HG03354 (cell line): Measurements from ENCODE around the gene HS6ST3.

ENCODE experiments used
- ATAC-seq: cut with Tn5 transposase; IDR thresholded peaks from one replicate; pipeline ENCODE4 v1.9.1; 2021; ENCODE audit warnings: mild to moderate bottlenecking; ENCODE audit not compliant: unreplicated experiment, poor library complexity, severe bottlenecking

Gene HS6ST3

DNA sequence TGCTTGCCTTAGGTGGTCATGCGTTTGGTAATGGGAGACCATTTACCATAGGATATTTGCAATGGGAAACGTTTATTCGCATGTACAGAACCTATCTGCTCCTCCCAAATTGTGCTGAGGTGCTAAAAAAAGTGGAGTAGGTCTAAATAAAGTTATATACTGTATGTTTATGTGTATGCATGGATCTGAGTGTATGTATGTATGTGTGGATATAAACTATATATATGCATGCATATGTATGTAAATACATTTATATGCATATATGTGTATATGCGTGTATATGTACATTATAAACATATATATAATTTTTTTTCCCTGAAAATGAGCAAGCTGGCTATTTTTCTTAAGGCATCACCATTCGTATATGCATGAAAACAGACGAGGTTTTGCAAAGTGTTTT lies 95.9 kb downstream of the HS6ST3 start:
- ATAC-seq, result no peak

DNA sequence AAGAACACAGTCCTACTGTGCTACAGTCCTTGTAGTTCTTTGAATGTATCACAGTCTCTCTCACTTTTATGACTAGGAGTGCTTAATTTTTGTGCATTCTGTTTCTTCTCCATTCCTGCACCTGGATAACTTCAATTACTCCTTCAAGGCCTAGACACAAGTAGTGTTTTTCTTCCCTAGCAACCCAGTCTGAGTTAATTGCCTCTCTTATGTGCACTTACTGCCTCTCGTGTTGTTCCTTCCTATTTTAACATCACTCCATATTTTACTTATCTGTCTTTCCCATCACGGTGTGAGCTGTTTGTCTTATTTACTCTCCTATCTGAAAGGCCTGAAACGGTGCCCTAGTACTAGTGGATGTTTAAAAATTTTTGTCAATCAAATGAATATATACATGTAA lies 101.5 kb downstream of the HS6ST3 start:
- ATAC-seq, result no peak

DNA sequence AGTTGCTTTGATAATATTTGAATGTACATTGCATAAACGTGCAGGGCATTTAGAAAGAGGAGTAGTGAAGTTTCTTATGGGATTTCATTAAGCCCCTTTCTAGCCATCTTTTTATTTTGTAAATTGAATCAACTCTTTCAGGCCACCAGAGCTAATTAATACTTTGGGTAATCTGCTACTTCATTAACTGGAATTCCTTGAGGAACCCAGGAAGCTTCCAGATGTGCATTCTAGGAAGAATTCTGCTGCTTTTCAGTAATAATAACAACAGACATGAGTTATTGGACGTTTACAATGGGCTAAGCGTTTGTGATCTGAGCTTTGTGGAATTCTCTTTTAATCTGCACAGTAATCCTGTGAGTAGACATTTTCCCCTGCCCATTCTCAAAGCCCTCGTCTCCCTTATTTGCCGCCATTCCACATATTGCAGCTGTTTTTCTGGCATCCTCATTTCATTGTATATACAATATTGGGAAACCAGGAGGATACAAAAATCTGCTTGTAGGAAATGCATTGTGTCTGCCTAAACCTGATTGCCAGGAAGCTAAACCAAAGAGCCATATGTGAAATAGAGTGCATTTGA lies 103.9 kb downstream of the HS6ST3 start:
- ATAC-seq, result no peak

DNA sequence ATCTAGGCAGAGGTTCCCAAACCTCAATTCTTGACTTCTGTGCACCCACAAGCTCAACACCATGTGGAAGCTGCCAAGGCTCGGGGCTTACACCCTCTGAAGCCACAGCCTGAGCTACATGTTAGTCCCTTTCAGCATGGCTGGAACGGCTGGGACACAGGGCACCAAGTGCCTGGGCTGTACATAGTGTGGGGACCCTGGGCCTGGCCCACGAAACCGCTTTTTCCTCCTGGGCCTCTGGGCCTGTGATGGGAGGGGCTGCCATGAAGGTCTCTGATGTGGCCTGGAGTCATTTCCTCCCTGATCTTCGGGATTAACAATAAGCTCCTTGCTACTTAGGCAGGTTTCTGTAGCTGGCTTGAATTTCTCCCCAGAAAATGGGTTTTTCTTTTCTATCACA lies 108.1 kb downstream of the HS6ST3 start:
- ATAC-seq, result no peak

DNA sequence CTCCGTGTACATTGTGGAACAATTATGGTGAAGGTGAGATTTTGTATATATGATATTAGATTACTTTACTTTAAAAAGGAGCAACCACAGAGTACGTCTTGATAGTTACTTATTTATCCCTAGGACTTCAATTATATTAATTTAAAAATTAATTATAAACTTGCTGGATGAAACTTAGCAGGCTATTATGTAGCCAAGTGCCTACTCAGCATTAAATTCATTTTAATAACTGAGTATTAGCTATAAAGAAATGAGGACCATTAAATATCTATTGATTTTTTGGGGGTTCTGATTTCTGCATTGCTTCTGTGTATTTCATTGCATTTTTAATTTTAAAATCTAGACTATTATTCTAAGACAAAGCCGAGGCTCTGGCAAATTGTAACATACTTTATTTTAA lies 109.4 kb downstream of the HS6ST3 start:
- ATAC-seq, result no peak

DNA sequence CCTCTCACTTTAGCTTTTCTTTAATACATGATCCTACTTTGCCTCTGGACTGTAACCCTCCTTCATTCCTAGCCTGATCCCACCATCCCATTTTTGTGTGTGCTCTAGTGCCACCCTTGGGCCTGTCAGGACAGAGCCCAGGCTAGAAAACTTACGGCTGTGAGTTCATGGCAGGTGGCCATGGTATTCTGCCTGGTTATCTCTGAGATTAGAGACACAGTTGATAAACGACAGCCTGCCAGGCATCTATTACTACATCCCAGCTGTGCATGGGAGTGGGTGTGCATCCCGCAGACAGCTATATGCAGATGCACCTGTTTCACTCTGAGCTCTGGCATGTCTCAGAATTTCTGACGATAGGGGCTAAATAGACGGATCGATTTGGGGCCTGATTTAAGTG lies 110.9 kb downstream of the HS6ST3 start:
- ATAC-seq, result no peak

DNA sequence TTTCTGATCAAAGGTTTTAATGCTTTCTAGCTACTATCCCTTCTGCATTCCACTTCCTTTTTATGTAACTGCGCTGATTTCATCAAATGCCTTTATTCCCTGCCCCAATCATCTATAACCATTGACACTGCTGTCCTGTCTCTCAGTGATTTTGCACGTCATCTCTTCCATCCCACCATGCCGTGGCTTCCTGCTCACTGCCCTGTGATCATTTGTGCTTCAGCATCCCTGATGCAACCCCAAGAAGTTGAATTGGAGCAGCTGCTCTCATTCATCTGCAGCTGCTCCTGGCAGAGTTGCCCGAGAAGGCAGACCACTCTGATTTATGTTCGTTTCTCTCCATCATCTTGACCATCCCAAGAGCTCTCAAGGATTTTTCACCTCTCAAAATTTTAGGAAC lies 112.4 kb downstream of the HS6ST3 start:
- ATAC-seq, result no peak

DNA sequence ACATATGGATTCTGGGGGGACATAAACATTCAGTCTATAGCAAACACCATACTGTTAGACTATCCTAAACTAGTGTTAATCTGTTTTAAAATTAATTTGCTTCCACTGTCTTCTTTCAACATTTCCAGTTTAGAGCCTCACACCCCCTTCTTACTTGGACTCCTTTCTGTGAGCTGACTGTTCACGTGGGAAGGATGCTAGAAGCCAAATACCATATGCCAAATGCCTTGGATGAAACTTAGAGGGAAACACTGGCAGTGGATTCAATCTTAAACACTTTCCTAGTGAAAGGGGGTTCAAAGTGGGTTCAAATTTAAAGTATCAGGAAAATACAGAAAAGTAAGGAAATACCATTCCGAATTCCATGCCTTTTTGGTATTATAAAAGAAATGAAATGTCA lies 113.6 kb downstream of the HS6ST3 start:
- no peak for ATAC-seq

DNA sequence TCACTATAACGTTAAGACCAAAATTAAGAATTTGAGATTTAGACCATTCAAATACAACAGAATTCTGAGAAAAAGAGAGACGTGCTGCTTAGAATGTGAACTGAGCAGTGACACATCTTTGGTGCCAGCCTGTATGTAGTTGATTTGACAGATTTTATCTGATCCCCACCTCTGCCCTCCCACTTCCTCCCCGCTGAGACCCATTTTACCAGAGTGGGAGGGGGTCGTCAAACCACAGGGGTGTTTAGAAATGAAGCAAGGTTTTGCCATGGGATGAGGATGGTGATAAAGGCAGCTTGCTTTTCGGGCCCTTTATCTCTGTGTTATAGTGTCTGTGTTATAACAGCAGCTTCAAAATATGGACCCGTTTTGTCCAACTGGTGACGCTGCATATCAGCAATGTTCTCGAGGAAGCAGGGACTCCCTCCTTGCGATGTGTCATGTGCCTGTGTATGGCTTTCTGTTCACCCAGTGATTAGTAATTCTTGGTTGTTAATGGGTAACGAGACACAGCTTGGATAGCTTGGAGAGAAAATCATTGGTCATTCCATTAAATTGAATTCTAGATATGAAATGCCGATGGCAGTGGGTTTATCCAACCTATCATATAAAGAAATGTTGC lies 125.0 kb downstream of the HS6ST3 start:
- ATAC-seq, result no peak

DNA sequence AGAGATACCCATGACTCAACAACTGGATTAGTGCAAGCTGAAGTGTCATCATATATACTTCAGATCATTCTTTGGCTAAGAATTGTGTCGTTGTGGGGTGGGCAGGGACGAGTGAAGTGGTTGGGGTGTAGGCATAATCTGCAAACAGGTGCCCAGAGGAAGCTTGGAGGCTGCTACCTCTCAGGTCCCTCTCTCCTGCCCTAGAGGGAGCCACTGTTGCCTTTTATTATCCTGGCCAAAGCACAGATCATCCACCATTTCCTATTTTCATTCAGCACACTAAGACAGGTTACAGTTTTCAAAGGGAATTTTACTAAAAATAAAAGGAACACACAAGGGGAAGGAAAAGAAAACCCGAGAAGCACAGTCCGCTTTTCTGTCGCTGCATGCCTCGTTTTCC lies 126.6 kb downstream of the HS6ST3 start:
- no peak for ATAC-seq

DNA sequence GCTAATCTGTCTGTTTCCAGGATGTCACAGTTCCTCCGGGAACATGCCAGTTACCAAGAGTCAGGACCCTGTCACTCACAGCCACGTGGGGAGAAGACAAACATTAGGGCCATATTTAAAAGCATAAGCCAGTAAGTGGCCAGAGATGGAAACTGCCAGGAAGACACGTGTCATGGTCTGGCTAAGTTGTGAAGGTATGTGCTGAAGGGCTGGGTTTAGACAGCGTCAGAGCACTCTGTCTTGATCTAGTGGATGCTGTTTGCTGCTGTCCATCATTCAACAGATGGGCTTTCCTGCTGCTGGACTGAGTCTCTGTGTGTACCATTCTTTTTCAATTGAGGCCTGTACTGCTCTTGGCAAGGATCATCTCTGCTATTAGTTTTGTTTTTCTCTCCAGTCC lies 128.6 kb downstream of the HS6ST3 start:
- ATAC-seq, result no peak

DNA sequence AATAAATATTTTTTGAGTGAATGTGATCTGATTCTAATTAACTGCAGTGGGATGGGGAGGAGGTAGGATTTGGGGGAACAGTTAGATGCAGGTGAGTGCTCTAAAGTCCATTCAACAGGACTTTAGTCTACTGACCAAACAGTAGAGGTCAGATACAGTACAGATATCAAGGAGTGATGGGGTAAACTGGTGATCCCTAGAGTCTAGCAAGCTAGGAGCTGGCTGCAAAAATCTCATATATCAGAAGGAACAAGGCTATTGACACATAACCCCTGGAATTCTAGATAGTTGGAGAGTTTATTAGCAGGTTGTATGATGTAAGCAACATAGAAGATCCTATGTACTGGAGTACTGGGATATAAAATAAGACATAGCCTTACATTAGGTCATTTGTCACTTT lies 131.6 kb downstream of the HS6ST3 start:
- no peak for ATAC-seq

DNA sequence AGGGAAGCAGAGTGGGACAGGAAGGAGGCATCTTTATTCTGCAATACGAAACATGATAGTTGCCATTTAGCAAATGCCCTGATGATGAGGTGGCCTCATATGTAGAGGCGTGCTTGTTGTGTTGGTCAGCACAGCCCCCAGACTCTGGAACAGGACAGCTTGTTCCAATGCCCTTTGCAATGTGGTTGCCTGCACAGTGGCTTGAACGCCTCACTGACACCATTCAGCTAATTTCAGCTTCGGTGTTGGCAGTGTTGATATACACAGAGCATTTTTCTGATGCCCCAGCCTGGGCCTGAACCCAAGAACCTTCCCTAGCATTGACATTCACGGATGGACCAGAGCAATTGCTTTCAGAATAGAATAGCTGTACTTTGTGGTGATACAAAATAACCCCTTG lies 133.3 kb downstream of the HS6ST3 start:
- ATAC-seq, result no peak

DNA sequence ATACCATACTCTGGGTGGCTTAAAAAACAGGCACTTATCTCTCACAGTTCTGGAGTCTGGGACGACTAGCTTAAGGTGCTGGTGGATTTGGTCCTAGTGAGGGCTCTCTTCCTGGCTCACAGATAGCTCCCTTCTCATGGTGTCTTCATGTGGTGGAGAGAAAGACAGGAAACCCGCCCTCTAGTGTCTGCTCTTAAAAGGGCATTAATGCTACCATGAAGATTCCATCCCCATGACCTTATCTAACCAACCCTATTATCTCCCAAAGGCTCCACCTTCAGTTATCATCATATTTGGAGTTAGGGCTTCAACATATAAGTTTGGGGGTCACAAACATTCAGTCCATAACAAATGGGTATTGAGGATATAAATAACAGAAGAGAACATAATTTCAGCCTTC lies 139.4 kb downstream of the HS6ST3 start:
- peak; percentile 89 for ATAC-seq

DNA sequence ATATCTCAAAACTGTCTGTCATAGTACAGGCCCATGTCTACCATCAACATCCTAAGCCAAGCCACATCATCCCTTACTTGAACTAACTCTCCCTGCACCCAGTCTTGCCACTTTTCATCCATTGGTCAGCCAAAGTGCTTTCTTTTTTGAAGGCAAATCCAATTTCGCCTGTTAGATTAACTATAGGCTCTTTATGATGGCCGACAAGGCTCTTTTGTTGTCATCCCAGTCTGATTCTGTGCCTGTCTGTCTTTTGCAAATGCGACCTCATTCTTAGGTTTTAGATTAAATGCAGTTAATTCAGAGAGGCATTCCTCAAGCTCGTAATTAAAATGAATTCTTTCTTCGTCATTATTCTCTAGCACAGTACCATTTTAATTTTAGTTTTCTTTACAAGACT lies 148.3 kb downstream of the HS6ST3 start:
- ATAC-seq, result no peak

DNA sequence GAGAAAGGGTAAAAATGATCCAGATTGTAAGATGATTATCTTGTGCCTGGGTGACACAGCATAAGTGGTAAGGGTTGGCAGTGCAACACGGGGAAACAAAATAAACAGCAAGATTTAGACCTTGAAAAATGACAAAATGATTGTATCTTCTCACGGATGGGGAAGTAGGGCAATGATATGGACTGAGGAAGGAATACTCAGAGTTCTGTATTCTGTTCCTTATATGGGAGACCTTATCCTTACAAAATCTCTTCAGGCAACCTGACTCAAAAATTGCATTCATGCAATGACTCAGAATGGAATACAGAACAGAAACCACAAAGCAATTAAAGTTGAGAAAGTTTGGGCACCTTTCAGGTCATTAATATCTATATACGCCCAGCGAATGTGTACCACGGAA lies 149.0 kb downstream of the HS6ST3 start:
- ATAC-seq, result no peak

DNA sequence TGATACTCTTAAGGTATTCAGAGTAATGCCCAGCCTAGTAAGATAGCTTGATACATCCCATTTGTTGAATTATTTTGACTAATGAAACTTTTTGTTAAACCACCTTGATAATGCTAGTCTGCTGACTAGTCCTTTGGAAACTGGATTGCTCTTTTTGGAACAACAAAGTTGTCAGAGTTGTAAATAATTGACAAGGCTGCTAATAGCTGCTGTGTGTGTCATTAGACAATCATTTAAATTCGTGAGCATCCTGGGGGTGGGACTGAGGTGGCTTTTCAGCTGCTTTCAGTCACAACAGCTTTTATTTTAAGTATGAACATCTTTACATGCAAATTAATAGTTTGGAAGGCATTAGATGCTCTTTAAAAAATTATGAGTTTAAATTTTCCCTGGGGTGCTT lies 153.5 kb downstream of the HS6ST3 start:
- no peak for ATAC-seq

DNA sequence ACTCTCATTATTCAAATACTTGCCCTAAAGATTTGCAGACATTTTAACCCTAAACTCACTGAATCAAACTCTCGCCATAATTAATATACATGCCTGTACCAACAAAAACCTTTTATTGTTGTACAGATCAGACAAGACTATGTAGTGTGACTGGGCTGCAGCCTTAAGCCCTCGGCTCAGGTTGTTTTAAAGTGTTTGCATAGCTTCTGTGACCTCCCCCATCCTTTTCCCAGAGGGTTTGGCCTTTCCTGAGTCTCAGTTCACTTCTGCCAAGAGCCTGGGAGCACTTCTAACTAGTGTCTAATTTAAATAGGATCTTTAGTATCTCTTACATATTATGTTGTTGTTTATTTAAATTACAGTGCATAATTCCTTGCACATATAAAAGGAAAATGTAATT lies 158.2 kb downstream of the HS6ST3 start:
- no peak for ATAC-seq

DNA sequence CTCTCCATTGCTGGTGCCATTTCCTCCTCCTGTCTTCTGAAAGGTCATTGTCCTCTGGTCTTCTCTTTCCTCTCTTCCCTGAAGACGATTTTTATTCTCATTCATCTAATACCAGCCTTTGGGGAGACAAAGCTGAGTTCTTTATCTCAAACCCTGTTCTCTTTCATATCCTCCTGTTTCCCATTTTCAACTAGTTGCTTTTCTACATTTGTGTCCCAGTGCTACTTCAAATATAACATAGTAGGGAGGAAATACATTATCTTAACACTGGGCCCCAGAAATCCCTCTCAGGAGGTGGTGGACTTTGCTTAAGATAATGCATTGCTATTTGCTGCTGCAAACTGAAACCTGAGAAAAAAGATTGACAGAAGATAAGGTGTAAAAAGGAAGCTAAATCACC lies 159.1 kb downstream of the HS6ST3 start:
- ATAC-seq, result no peak

DNA sequence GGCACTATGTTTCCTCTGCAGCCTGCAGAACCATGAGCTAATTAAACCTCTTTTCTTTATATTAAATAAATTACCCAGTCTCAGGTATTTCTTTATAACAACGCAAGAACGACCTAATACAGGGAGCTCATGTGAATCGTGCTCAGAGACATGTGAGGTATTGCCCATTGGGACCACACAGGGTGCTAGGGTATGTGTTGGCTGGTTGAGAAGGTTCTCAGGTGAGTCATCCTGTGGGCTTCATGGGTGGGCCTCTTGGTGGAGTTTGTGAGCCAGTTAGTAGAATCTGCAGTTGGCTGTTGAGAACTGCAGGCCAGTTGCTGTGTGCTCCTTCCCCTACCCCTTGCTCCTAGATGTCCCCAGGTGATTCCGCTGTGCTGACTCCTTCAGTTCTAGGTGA lies 163.0 kb downstream of the HS6ST3 start:
- ATAC-seq, result no peak

DNA sequence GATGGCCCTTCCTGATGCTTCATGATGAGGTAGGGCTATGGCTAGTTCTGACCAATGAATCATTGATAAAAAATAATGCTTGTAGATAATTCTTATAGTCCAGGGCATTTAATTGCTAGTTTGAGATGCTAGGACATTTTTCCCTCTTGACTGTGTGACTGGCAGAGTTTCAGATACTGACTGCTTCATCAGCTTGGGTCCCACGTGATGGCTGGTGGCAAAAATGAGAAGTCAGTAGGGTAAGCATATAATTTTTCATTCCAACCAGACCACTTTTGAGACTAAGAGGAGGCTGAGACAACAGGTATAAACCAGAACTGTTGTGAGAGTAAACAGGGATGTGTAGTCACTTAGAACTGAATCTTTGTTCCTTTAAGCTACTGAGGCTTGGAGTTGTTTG lies 183.3 kb downstream of the HS6ST3 start:
- no peak for ATAC-seq

DNA sequence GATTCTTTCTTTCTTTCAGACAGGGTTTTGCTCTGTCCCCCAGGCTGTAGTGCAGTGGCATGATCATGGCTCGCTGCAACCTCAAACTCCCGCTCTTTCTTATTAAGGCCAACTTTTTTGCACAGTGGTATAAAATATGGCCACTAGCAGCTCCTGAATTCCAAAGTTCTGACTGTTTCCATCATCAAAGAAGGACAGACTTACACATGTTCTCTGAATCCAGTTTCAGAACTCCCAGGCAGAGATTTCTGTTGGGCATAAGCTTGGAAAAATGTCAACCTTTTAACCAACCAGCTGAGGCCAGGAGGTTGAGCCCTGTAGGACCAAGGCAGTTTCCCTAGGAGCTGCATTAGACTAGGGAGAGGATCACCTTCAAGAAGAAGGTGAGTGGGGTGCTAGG lies 184.1 kb downstream of the HS6ST3 start:
- no peak for ATAC-seq
